GM19043 (cell line): ENCODE data around the gene KPTN.

Experiments
- ATAC-seq: cut with Tn5 transposase; IDR thresholded peaks from one replicate; pipeline ENCODE4 v1.9.1; 2021; ENCODE audit warnings: low read depth; ENCODE audit not compliant: unreplicated experiment

KPTN gene

GRCh38 chr19:47471381-47471732 is 12.7 kb downstream of the KPTN start:
- ATAC-seq: no peak

GRCh38 chr19:47470447-47471195 is 13.4 kb downstream of the KPTN start:
- no peak for ATAC-seq

DNA sequence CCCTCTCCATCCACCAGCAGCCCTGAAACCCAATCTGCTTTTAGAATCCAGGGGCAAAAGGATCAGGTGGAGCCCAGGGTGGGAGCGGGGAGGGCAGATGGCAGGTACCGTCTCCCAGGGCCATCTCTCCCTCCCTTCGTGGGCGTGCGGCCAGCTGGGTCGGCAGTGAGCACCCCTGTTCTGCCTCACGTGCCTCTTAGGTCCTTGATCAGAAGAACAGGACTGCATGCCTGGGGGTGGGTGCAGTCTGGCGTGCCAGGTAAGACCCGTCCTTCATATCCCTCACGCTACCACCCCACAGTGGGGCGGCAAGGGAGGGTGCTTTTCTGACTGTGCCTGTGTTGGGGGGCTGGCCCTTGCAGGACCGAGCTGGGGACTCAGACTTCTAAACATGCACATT is 14.3 kb downstream of the KPTN start:
- no peak for ATAC-seq

DNA sequence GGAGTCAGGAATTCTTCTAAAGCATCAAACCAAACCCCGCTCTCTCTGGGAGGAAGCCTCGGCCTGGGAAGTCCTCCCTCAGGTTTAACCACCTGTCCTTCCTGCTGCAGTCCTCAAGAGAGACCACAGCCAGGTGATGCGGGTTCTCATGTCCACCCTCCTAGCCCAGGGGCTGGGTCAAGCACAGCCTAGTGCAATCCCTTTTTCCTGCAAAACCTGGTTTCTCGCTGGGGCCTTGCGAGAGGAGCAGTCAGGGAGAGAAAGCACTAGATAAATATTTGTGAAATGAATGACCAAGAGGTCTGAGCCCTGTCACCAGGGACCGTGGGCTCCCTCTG is 14.7 kb downstream of the KPTN start:
- ATAC-seq: no peak

DNA sequence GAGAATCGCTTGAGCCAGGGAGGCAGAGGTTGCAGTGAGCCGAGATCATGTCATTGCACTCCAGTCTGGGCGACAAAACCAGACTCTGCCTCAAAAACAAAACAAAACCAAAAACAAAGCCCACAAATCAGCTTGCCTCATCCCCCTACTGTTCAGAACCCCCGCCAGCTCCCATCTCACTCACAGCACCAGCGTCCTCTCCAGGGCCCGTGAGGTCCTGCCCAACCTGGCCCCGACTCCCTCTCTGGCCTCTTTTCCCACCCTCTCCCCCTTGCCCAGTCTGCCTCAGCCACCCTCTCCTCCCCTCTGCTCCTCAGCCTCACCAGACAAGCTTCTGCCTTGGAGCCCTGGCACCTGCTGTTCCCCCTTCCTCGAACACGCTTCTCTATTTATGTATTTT is 16.1 kb downstream of the KPTN start:
- ATAC-seq: no peak

DNA sequence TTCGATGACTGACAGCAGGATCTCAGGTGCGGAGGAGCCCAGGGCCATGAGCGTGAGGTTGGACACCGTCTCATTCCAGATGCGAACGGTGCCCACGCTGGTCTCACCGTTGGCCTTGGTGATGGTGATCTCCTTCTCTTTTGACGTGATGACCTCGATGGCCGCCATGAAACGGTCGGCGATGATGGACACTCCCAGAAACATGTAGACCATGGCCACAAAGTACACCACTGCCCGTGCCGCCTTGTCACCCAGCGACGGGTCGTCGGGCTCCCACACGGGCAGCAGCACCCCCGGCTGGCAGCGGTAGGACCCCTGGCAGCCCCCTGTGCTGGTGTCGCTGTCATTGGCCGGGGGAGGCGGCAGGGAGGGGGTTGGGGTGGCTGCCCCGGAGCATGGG is 18.1 kb downstream of the KPTN start:
- no peak for ATAC-seq

DNA sequence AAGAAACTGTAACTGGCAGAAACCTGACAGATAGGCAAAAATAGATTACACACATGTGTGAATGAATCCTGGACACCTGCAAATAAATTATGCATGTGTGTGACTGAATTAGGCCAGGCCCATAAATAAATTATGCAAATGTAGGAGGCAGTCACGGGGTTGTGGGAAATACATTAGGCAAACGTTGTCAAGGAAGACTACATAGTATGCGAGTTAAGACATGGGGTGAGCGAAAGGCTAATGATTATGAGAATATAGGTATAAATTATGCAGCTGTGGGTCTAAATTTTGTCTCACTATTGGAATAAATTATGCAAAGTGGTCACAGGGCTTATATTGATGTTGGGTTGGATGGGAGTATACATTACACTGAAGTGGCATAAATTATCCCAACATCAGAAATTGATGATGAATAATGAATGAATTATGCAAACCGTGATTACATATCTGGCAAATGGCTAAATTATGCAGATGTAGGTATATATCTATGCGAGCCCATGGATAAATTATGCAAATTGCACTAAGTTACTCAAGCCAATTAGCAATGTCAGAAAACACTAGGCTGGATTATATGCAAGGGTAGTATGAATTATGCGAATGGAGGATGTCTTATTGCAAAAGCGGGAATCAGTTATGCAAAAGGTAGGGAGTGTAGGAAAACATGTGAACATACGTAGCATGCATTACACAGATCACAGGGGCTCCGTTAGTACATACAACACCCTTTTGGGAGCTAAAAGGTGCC is 19.2 kb downstream of the KPTN start:
- no peak for ATAC-seq

DNA sequence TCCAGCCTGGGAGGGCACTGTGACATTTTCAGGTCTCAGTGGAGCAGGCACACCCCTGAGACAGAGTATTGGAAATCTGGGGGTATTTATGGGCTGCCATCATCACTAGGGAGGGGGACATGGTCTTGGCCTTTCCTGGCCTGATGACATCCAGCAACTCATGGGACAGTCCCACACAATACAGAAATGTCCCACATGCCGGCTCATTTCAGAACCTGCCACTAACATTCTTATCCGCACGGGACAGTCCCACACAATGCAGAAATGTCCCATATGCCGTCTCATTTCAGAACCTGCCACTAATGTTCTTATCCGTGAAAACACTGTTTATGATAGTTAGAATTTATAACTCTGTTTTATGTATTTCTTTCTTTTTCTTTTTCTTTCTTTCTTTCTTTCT is 22.1 kb downstream of the KPTN start:
- no peak for ATAC-seq

DNA sequence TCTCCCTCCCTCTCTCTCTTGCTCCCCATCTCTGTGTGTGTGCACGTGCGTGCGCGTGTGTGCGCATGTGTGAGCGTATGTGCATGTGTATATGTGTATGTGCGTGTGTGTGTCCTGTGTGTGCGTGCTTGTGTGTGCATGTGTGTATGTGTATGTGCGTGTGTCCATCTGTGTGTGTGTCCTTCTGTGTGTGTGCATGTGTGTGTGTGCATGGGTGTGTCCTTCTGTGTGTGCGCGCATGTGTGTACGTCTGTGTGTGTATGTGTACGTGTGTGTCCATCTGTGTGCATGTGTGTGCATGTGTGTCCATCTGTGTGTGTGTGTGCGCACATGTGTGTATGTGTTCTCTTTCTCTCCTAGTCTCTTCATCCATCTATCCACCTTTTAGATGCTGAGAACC is 24.5 kb downstream of the KPTN start:
- ATAC-seq: no peak

GRCh38 chr19:47458672-47459071 is 25.3 kb downstream of the KPTN start:
- ATAC-seq: no peak

DNA sequence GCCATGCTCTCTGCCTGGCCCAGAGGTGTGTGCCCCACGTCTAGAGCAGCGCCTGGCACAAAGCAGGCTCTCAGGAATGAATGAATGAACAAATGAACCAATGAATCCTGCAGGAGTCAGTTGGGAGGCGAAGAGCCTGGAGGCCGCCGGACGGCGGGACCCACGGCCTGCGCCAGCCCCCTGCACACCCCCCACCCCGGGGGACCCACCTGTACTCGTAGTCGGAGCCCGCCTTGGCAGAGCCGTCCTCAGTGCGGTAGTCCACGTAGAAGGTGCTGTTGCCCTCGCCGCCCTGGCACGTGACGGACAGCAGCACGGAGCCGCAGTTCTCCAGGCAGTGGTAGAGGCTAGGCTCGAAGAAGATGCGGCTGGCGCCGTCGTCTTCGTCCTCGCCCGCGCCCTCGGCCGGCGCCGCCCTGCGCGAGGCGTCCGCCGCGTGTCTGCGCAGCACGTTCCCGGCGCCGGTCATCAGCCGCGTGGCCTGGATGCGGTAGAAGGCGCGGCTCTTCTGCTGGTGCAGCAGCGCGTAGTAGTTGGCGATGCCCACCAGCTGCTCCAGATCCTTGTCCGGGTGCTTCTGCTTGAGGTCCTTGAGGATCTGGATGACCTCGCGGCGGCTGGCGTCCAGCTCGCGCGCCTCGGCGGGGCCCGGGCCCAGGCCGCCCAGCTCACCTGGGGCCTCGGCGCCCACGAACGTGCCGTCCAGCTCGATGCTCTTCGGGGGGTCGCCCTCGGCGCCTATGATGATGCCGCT is 27.1 kb downstream of the KPTN start:
- ATAC-seq: no peak

DNA sequence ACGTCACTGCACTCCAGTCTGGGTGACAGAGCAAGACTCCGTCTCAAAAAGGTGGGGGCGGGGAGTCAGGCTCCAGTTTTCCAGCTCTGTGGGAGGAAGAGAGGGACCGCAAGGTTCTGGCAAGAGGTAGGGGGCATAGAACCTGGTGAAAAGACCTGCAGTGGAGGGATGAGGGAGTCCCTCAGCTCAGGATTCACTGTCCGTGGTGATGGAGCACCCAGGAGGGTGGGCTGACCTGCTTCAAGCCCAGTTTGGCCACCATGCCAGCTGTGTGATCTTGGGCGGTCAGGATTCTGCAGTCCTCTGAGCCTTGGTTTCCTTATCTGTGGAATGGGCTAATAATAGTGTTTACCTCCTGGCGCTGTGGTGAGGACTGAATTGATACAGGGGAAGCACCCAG is 33.5 kb downstream of the KPTN start:
- ATAC-seq: no peak

GRCh38 chr19:47448360-47448727 is 35.7 kb downstream of the KPTN start:
- ATAC-seq: no peak

GRCh38 chr19:47447470-47448359 is 36.3 kb downstream of the KPTN start:
- no peak for ATAC-seq

DNA sequence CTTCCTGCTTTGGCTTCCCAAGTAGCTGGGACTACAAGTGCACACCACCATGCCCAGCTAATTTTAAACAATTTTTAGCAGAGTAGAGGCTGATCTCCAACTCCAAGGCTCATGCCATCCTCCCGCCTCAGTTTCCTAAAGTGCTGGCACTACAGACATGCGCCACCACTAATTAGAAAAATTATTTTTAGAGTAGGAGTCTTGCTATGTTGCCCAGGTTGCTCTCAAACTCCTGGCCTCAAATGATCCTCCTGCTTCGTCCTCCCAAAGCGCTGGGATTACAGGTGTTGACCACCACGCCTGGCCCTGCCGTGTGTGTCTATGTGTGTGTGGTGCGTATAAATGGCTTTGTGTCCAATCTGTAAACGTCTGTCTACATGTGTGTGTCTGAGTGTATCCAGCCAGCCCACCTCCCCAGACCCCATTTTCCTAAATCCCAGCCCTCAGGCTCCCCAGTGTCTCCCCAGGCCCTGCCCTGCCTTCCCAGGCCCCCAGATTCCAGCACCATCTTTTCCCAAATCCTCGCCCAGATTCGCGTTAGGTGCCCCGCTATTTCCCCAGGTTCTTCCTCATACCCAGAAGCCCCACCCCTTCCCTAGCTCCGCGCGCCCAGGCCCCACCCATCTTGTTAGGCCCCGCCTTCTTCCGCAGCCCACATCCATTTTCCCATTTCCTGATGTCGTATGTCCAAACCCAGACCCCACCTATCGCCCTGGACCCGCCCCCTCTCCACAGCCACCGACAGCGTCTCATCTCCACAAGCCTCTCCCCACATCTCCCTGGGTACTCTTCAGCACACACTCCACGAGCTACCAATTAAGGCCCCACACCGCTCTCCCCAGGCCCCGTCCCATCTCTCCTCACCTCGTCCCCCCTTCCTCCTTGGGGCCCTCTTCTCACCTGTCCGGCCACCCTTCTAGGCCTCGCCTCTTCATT is 37.2 kb downstream of the KPTN start:
- ATAC-seq: no peak

GRCh38 chr19:47445937-47446402 is 38.0 kb downstream of the KPTN start:
- no peak for ATAC-seq

- no peak for ATAC-seq
Observed at GRCh38 chr19:47445527-47445926, 38.5 kb downstream of the KPTN start.

- ATAC-seq: no peak
Observed at GRCh38 chr19:47444388-47444821, 39.6 kb downstream of the KPTN start.

GRCh38 chr19:47443331-47443730 is 40.7 kb downstream of the KPTN start:
- no peak for ATAC-seq
